Measurements from ENCODE around the gene LGR6.

DNA sequence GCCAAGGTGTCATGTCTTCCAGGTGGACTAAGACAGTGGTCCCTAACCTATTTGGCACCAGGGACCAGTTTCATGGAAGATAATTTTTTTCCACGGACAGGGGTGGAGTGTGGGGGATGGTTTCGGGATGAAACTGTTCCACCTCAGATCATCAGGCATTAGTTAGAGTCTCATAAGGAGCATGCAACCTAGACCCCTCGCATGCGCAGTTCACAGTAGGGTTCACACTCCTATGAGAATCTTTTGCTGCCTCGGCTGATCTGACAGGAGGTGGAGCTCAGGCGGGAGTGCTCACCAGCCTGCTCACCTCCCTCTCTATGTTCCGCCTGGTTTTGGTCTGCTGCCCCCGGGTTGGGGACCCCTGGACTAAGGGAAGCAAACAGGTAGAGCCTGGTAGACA, 30.9 kb downstream of the LGR6 start:
- TF ChIP-seq CTCF (IDR thresholded peaks at IDR 0.05) (no peak), REST (IDR thresholded peaks at IDR 0.05; ENCODE audit: insufficient read depth in 1 of 2, low read depth in 2 of 2, low read length in 1 of 2) (no peak), POLR2AphosphoS5 (IDR thresholded peaks at IDR 0.05; ENCODE audit: low read depth, low read length) (no peak), SIN3A (IDR thresholded peaks at IDR 0.05; ENCODE audit: borderline replicate concordance, insufficient read depth, low read depth, low read length) (no peak)

All from Panc1 (cell line).